ENCODE results near the gene CENPC.
"Not testable (repeated sequence)": the region's sequence is repeated elsewhere in the genome, so short reads cannot be mapped to it uniquely, and the experiment has no call there.

The CENPC gene

DNA sequence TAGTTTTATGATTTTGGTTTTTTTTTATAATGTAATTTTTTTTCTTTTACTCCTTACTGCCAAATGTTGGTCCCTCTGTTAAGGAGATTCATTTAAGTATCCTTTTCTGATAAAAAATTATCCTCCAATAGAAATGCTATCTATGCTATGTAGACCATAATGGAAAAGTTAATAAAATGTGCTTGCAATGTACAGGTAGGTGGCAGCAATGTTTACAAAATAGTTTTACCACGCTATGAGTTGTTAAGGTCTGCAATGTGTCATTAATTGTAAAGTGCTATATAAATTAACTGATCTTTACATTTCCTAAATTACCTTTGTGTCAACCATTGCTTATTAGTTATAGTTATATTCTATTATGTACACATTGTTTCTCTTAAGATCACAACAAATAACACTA is 3.8 kb upstream of the CENPC start:
- no peak for DNase-seq

DNA sequence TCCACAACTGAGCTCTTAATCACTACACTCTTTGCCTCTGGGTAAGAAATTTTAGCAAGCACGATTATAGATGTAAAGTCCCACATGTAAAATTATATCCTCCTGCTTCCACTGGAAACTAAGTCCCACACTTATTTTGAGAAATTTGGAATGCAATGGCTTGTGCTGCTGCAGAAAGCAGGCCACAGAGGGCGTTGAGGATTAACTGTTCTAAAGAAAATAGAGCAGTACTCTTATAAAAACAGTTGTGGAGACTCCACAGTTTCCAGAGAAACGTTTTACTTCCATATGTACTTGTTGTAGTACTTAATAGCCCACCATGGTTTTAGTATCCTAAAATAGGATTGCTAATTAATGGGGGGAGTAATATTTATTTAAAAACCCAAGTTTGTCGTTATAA is 1.7 kb upstream of the CENPC start:
- DNase-seq, result no peak

DNA sequence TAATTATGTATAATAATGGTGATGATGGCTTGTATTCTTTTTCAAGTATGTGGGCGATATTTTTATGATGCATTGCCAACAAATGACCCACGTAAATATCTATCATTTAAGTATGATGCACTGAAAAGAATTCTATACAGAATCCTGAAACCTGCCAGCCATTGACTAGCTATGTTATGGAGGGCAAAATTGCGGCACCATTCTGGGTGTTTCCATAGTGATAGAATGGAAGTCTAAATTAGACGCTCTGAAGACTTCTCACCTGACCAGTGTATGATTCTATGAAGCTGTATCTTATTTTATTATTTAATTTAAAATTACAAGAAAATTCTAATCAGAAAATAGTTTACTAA is 677 bp upstream of the CENPC start:
- no peak for DNase-seq

GRCh38 chr4:67542076-67542475 is 3.2 kb downstream of the CENPC start:
- no peak for DNase-seq

GRCh38 chr4:67539830-67540229 is 5.5 kb downstream of the CENPC start:
- DNase-seq, result no peak

- no peak for DNase-seq
Measured at GRCh38 chr4:67535280-67535840, 9.9 kb downstream of the CENPC start.

GRCh38 chr4:67533112-67533511 is 12.2 kb downstream of the CENPC start:
- DNase-seq, result no peak

DNA sequence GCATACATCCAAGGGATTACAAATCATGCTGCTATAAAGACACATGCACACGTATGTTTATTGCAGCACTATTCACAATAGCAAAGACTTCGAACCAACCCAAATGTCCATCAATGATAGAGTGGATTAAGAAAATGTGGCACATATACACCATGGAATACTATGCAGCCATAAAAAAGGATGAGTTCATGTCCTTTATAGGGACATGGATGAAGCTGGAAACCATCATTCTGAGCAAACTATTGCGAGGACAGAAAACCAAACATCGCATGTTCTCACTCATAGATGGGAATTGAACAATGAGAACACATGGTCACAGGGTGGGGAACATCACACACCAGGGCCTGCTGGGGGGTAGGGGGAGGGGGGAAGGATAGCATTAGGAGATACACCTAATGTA is 12.9 kb downstream of the CENPC start:
- DNase-seq, result not testable (repeated sequence)

DNA sequence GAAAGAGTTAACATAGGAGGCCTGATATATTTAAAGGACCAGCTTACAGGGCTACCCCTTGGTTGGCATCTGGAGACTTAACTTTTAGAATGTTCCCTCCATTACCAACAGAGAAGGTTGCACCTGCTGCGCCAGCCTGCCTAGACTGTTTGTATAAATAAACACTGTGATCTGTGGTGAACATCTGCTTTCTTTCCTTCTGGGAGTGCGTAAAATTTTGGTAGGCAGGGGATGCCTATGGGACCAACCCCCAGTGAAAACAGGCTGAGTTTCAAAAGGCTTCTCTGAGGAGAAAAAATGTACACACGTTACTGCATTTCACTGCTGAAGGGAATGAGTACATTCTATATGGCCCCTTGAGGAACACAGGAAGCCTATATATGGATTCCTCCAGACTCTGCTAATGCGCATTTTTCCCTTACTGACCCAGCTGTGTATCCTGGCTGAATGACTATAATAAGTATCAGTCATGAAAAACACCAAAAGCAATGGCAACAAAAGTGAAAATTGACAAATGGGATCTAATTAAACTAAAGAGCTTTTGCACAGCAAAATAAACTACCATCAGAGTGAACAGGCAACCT is 13.8 kb downstream of the CENPC start:
- no peak for DNase-seq

GRCh38 chr4:67524140-67524539 is 21.2 kb downstream of the CENPC start:
- DNase-seq, result not testable (repeated sequence)

- no peak for DNase-seq
Measured at GRCh38 chr4:67522851-67523671, 22.2 kb downstream of the CENPC start.

DNA sequence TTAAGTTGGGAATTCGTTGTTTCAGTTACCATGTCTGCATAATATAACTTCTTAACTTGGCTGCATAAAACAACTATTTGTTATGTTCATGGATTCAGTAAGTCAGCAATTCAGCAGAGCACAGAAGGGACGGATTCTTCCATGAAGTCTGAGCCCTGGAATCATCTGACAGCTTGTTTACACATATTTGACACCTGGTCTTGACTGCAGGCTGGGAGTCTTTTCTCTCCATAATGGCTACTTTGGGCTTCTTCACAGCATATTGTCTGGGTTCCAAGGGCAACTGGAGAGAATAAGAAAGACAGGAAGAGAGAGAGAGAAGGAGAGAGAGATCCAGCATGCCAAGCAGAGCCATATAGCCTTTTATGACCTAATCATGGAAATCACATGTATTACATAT is 23.1 kb downstream of the CENPC start:
- DNase-seq, result no peak

DNA sequence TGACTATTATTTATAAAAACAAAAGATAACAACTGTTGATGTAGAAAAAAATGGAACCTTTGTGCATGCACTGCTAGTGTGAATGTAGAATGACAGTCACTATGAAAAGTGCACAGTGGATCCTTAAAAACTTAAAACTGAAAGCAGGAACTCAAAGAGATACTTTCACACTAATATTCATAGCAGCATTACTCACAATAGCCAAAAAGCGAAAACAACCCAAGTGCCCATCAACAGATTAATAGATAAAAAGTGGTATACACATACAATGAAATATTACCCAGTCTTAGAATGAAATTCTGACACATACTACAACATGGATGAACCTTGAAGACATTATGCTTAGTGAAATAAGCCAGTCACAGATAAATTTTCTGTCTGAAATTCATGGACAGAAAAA is 23.8 kb downstream of the CENPC start:
- DNase-seq, result no peak

- no peak for DNase-seq
Measured at GRCh38 chr4:67520141-67520540, 25.2 kb downstream of the CENPC start.

GRCh38 chr4:67512501-67512900 is 32.8 kb downstream of the CENPC start:
- no peak for DNase-seq

DNA sequence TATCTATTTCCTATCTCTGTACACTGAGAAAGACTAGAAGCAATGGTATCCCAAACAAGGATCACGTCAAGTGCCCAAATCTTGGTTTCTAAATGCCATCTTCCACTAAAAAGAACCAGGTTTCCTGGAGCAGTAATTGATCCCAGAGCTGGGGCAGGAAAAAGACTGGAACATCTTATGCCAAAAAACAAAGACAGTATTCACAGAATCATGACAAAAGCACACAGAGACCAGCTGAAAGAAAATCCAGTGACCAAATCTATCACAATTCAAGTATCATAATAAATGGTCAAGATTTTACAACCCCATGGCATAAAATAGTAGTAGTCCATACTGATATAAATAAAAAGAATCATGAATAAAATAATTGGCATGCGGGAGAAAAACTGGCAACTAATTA is 44.9 kb downstream of the CENPC start:
- no peak for DNase-seq

DNA sequence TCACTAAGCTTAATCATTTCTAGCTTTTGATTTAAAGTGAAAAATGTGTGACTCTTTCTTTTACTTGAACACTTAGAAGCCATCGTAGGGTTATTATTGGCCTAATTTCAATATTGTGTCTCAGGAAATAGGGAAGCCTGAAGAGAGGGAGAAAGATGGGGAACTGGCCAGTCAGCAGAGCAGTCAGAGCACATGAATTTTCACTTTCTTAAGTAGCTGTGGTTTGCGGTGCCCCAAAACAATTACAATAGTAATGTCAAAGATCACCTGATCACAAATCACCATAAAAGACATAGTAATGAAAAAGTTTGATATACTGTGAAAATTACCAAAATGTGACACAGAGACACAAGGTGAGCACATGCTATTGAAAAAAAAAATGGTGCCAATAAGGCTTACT is 45.5 kb downstream of the CENPC start:
- no peak for DNase-seq

GRCh38 chr4:67483868-67484602 is 61.3 kb downstream of the CENPC start:
- DNase-seq, result no peak

DNA sequence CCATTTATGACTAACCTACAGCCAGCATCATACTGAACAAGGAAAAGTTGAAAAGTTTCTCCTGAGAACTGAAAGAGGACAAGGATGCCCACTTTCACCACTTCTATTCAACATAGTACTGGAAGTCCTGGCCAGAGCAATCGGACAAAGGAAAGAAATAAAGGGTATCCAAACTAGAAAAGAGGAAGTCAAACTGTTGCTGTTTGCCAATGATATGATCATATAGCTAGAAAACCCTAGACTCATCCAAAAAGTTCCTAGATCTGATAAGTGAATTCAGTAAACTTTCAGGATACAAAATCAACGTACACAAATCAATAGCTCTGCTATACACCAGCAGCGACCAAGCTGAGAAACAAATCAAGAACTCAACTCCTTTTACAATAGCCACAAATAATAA is 64.5 kb downstream of the CENPC start:
- DNase-seq, result no peak

GRCh38 chr4:67475155-67475554 is 70.1 kb downstream of the CENPC start:
- no peak for DNase-seq

DNA sequence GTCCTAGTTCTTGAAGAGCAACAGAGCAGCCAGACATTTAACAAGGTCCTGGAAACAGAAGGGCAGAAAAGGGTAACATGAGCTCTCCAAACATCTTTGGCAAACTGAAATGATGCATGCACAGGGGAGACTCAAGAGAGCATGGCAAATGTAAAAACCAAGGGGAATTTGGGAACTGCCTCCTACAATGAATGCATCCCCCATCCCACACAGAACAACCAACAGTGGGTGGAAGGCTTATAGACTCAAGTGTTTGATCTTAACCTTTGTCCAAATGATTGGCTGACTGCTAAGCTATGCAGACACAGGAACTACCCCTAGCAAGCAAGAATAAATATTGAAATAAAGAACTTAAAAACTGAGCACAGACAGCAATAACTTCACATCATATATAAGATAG is 74.4 kb downstream of the CENPC start:
- no peak for DNase-seq

- DNase-seq, result no peak
Measured at GRCh38 chr4:67468830-67469229, 76.5 kb downstream of the CENPC start.

GRCh38 chr4:67466751-67467150 is 78.6 kb downstream of the CENPC start:
- no peak for DNase-seq

DNA sequence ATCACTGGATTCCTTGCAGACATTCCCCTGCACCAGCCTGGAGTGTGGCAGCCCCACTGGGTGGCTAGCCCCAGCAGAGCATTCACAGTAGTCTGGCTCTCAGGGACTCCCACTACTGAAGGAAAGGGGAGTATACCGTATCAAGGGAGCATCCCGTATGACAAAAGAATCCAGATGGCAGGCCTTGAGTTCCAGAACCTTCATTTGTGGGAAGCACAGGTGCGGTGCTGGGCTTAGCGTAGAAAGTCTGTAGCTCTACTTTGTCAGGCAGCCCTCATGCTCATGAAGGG is 79.6 kb downstream of the CENPC start:
- no peak for DNase-seq

Measured in cortex of kidney (tissue), 1 donor.